HG03575 (cell line): ENCODE measurements around the gene LAIR1.
"Not testable (repeated sequence)": the region's sequence is repeated elsewhere in the genome, so short reads cannot be mapped to it uniquely, and the experiment has no call there.

Source experiments
- ATAC-seq: cut with Tn5 transposase; IDR thresholded peaks from one replicate; pipeline ENCODE4 v1.9.1; 2021; ENCODE audit not compliant: unreplicated experiment, insufficient number of reproducible peaks, low FRiP score; ENCODE audit errors: extremely low read depth

The LAIR1 gene

GRCh38 chr19:54364775-54365257 is at the start of gene LAIR1:
Gene LAIR1, minus strand, starts transcription at chr19:54364931. Its CDS starts 127 bp downstream, at chr19:54364804.
- ATAC-seq, result no peak

- ATAC-seq, result no peak
These were observed 49.4 kb upstream of the LAIR1 start for GRCh38 chr19:54414156-54414555.

GRCh38 chr19:54412877-54413276 is 48.1 kb upstream of the LAIR1 start:
- no peak for ATAC-seq

- no peak for ATAC-seq
These were observed 46.3 kb upstream of the LAIR1 start for GRCh38 chr19:54411033-54411432.

GRCh38 chr19:54408456-54409026 is 43.8 kb upstream of the LAIR1 start:
- no peak for ATAC-seq

- no peak for ATAC-seq
These were observed 43.0 kb upstream of the LAIR1 start for GRCh38 chr19:54407780-54408179.

- ATAC-seq, result no peak
These were observed 40.9 kb upstream of the LAIR1 start for GRCh38 chr19:54405628-54406027.

- ATAC-seq, result no peak
These were observed 38.3 kb upstream of the LAIR1 start for GRCh38 chr19:54403054-54403453.

GRCh38 chr19:54400913-54401312 is 36.2 kb upstream of the LAIR1 start:
- no peak for ATAC-seq

- ATAC-seq, result no peak
These were observed 34.5 kb upstream of the LAIR1 start for GRCh38 chr19:54399189-54399588.

GRCh38 chr19:54395685-54396084 is 31.0 kb upstream of the LAIR1 start:
- ATAC-seq, result no peak

GRCh38 chr19:54393381-54393780 is 28.6 kb upstream of the LAIR1 start:
- no peak for ATAC-seq

- ATAC-seq, result no peak
These were observed 27.4 kb upstream of the LAIR1 start for GRCh38 chr19:54392105-54392504.

- ATAC-seq, result no peak
These were observed 26.9 kb upstream of the LAIR1 start for GRCh38 chr19:54391589-54392061.

- ATAC-seq, result no peak
These were observed 26.3 kb upstream of the LAIR1 start for GRCh38 chr19:54390942-54391577.

GRCh38 chr19:54389553-54389952 is 24.8 kb upstream of the LAIR1 start:
- ATAC-seq, result no peak

- no peak for ATAC-seq
These were observed 24.0 kb upstream of the LAIR1 start for GRCh38 chr19:54388802-54389139.

GRCh38 chr19:54387991-54388801 is 23.5 kb upstream of the LAIR1 start:
- ATAC-seq, result no peak

GRCh38 chr19:54383330-54383729 is 18.6 kb upstream of the LAIR1 start:
- ATAC-seq, result no peak

- not testable (repeated sequence) for ATAC-seq
These were observed 17.3 kb upstream of the LAIR1 start for GRCh38 chr19:54382041-54382440.
